ENCODE data around the gene GCNT1. TPM values are rescaled to one million over a fixed set of nuclear protein-coding genes. Genes with fewer than 3 reads are reported as not detected.
"Not testable (repeated sequence)": the region's sequence is repeated elsewhere in the genome, so short reads cannot be mapped to it uniquely, and the experiment has no call there.

The GCNT1 gene
- total RNA-seq, 3 donors from 2014 or later = 7.9 to 16.5 (median 10.1) TPM

DNA sequence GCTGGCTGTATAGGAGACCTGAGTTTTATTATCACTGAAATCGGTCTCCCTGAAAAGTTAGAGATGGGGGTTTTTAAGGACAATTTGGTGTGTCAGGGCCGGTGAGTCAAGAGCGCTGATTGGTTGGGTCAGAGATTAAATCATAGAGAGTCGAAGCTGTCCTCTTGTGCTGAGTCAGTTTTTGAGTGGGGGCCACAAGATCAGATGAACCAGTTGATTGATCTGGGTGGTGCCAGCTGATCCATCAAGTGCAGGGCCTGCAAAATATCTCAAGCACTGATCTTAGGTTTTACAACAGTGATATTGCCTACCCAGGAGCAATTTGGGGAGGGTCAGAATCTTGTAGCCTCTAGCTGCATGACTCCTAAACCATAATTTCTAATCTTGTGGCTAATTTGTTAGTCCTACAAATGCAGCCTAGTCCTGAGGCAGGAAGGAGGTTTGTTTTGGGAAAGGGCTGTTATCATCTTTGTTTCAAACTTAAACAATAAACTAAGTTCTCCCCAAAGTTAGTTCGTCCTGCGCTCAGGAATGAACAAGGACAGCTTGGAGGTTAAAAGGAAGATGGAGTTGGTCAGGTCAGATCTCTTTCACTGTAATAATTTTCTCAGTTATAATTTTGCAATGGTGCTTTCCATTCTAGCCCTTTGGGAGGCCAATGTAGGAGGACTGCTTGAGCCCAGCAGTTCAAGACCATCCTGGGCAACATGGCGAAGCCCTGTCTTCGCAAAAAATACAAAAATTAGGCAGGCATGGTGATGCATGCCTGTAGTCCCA is 33.1 kb upstream of the GCNT1 start:
- TF ChIP-seq POLR2A (IDR thresholded peaks at IDR 0.05) (no peak), POLR2AphosphoS5 (IDR thresholded peaks at IDR 0.05) (no peak), CTCF (IDR thresholded peaks at IDR 0.05) (no peak)
- no peak for DNase-seq (ENCODE audit: low spot score in 2 of 2)
- Histone ChIP-seq H3K4me3 (no peak overlapping the region), H3K36me3 (no peaks in the 10 kb centered on the region), H3K9me3 (no peaks in the 10 kb centered on the region), H3K27me3 (no peaks in the 10 kb centered on the region), H3K4me1 (no peaks in the 10 kb centered on the region), H3K27ac (no peak overlapping the region)
- intact Hi-C loops (cut with DNase I; ENCODE audit: low total_unique reads) = no loop called here

DNA sequence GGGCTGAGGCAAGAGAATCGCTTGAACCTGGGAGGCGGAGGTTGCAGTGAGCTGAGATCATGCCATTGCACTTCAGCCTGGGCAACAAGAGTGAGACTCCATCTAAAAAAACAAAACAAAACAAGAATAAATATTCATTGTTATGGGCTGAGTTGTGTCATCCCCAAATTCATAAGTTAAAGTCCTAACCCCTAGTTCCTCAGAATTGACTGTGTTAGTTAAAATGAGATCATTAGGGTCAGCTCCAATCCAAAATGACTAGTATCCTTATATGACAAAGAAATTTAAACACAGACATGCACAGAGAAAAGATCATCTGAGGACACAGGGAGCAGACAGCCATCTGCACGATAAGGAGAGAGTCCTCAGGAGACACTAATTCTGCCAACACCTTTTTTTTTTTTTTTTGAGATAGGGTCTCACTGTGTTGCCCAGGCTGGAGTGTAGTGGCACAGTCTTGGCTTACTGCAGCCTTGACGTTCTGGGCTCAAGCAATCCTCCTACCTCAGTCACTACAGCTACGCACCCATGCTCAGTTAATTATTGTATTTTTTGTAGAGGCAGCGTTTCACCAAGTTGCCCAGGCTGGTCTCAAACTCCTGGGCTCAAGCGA is 32.1 kb upstream of the GCNT1 start:
- no peak for TF ChIP-seq CTCF (IDR thresholded peaks at IDR 0.05)
- TF ChIP-seq POLR2AphosphoS5 (IDR thresholded peaks at IDR 0.05) = no peak
- TF ChIP-seq POLR2A (IDR thresholded peaks at IDR 0.05) = no peak
- H3K36me3 ChIP-seq = no peaks in the 10 kb centered on the region
- no peaks in the 10 kb centered on the region for H3K27me3 ChIP-seq
- intact Hi-C loops (cut with DNase I; ENCODE audit: low total_unique reads) = no loop called here
- no peaks in the 10 kb centered on the region for H3K9me3 ChIP-seq
- no peak overlapping the region for H3K27ac ChIP-seq
- no peak overlapping the region for H3K4me3 ChIP-seq
- H3K4me1 ChIP-seq = no peaks in the 10 kb centered on the region
- DNase-seq (ENCODE audit: low spot score in 2 of 2) = no peak

- intact Hi-C loops (cut with DNase I; ENCODE audit: low total_unique reads) = no loop called here
- H3K9me3 ChIP-seq = no peaks in the 10 kb centered on the region
- DNase-seq (ENCODE audit: low spot score in 2 of 2) = no peak
- H3K27me3 ChIP-seq = no peaks in the 10 kb centered on the region
- H3K4me3 ChIP-seq = no peak overlapping the region
- TF ChIP-seq CTCF (IDR thresholded peaks at IDR 0.05) (no peak), POLR2A (IDR thresholded peaks at IDR 0.05) (no peak), POLR2AphosphoS5 (IDR thresholded peaks at IDR 0.05) (no peak)
- no peaks in the 10 kb centered on the region for H3K4me1 ChIP-seq
- H3K27ac ChIP-seq = no peak overlapping the region
- no peaks in the 10 kb centered on the region for H3K36me3 ChIP-seq
These were observed 27.4 kb upstream of the GCNT1 start for GRCh38 chr9:76431601-76432000.

- Histone ChIP-seq H3K27me3 (no peaks in the 10 kb centered on the region), H3K4me3 (no peak overlapping the region), H3K36me3 (no peaks in the 10 kb centered on the region), H3K27ac (no peak overlapping the region), H3K4me1 (no peaks in the 10 kb centered on the region), H3K9me3 (no peaks in the 10 kb centered on the region)
- intact Hi-C loops (cut with DNase I; ENCODE audit: low total_unique reads) = no loop called here
- DNase-seq (ENCODE audit: low spot score in 2 of 2) = no peak
- TF ChIP-seq CTCF (IDR thresholded peaks at IDR 0.05) (no peak), POLR2AphosphoS5 (IDR thresholded peaks at IDR 0.05) (no peak), POLR2A (IDR thresholded peaks at IDR 0.05) (no peak)
These were observed 25.6 kb upstream of the GCNT1 start for GRCh38 chr9:76433406-76433805.

GRCh38 chr9:76433836-76434235 is 25.1 kb upstream of the GCNT1 start:
- Histone ChIP-seq H3K27me3 (no peaks in the 10 kb centered on the region), H3K27ac (no peak overlapping the region), H3K4me3 (no peak overlapping the region), H3K4me1 (no peaks in the 10 kb centered on the region), H3K9me3 (no peaks in the 10 kb centered on the region), H3K36me3 (no peaks in the 10 kb centered on the region)
- DNase-seq (ENCODE audit: low spot score in 2 of 2) = no peak
- intact Hi-C loops (cut with DNase I; ENCODE audit: low total_unique reads) = no loop called here
- TF ChIP-seq CTCF (IDR thresholded peaks at IDR 0.05) (no peak), POLR2AphosphoS5 (IDR thresholded peaks at IDR 0.05) (no peak), POLR2A (IDR thresholded peaks at IDR 0.05) (no peak)

DNA sequence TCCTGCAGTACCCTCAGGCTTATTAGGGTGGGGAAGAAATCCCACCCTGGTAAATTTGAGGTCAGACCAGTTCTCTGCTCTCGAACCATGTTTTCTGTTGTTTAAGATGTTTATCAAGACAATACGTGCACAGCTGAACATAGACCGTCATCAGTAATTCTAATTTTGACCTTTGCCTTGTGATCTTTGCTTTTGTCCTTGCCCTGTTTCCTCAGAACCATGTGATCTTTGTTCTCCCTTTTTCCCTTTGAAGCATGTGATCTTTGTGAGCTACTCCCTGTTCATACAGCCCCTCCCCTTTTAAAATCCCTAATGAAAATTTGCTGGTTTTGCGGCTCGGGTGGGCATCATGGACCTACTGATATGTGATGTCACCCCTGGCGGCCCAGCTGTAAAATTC is 24.1 kb upstream of the GCNT1 start:
- H3K36me3 ChIP-seq; H3K4me3 ChIP-seq; H3K27ac ChIP-seq; H3K9me3 ChIP-seq; H3K27me3 ChIP-seq; DNase-seq (ENCODE audit: low spot score in 2 of 2); intact Hi-C loops (cut with DNase I; ENCODE audit: low total_unique reads); H3K4me1 ChIP-seq: not testable (repeated sequence)

DNA sequence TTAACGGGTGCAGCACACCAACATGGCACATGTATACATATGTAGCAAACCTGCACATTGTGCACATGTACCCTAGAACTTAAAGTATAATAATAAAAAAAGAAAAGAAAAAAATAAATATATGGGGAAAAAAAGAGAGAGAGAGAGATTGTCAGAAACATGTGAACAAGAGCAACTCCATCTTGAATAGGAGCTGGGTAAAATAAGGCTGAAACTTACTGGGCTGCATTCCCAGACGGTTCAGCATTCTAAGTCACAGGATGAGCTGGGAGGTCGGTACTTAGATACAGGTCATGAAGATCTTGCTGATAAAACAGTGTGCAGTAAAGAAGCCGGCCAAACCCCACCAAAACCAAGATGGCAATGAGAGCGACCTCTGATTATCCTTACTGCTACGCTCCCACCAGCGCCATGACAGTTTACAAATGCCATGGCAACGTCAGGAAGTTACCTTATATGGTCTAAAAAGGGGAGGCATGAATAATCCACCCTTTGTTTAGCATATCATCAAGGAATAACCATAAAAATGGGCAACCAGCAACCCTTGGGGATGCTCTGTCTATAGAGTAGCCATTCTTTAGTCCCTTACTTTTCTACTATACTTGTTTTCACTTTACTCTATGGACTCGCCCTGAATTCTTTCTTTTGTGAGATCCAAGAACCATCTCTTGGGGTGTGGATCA is 21.8 kb upstream of the GCNT1 start:
- H3K9me3 ChIP-seq; H3K27me3 ChIP-seq; H3K4me1 ChIP-seq; H3K27ac ChIP-seq; H3K4me3 ChIP-seq; DNase-seq (ENCODE audit: low spot score in 2 of 2); intact Hi-C loops (cut with DNase I; ENCODE audit: low total_unique reads); H3K36me3 ChIP-seq: not testable (repeated sequence)
